Measurements from ENCODE around the gene MEMO1.
"Not testable (repeated sequence)": the region's sequence is repeated elsewhere in the genome, so short reads cannot be mapped to it uniquely, and the experiment has no call there.

Gene MEMO1

DNA sequence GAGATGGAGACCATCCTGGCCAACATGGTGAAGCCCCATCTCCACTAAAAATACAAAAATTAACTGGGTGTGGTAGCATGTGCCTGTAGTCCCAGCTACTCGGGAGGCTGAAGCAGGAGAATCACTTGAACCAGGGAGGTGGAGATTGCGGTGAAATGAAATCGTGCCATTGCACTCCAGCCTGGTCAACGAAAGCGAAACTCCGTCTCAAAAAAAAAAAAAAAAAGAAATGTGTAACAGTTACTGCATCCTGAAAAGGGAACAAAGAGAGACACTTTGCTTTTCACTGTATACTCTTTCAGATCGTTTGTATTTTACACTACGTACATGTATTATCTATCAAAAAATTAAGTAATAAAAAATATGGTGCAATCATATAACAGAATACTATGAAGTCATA lies 53.9 kb downstream of the MEMO1 start:
- DNase-seq: not testable (repeated sequence)

GRCh38 chr2:31956312-31956711 lies 54.5 kb downstream of the MEMO1 start:
- DNase-seq: no peak

DNA sequence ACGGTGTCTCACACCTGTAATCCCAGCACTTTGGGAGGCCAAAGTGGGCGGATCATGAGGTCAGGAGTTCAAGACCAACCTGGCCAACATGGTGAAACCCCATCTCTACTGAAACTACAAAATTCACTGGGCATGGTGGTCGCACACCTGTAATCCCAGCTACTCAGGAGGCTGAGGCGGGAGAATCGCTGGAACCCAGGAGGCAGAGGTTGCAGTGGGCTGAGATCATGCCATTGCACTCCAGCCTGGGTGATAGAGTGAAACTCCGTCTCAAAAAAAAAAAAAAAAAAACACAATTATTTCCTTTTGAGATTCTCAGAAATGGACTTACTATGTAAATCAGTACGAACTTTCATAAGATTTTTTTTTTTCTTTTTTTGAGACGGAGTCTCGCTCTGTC lies 57.7 kb downstream of the MEMO1 start:
- not testable (repeated sequence) for DNase-seq

DNA sequence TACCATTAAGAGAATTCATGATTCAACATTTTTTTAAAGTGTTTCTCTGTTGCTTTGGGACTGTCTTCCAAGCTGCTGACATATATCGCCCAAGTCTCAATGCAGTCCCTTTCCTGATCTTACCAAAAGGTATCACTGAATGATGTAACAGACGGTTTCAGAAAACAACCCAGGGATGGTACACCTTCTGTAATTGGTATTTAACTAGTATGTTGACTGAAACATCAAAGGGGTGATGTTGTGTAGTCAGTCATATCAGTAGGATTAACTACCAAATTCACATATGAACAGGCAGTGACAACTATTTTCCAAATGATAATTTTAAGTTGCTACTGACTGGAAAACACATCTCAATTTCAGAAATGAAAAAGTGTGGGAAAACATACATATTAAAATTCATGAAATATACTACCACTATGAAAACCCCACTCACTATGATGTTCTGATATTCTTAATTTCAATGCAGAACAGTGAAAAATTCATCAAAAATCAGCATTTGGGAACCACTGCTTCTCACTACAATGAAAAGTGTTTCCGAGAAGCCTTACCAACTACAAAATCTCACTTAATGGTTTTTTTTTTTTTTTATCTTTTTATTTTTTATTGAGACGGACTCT lies 59.8 kb downstream of the MEMO1 start:
- DNase-seq: no peak

GRCh38 chr2:31947871-31948270 lies 62.9 kb downstream of the MEMO1 start:
- no peak for DNase-seq

DNA sequence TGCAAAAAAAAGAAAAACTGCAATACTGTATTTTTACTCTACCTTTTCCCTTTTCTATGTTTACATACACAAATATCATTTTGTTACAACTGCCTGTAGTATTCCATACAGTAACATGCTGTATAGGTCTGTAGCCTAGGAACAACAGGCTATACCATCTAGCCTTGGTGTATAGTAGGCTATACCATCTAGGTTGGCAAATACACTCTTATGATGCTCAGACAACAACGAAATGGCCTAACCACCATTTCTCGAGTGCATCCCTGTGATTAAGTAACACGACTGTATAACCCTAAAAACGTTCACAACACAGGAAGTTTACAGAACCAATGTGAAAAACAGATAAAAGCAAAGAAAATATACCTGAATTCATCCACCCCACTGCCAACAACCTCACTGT lies 64.0 kb downstream of the MEMO1 start:
- DNase-seq: no peak

GRCh38 chr2:31945572-31945935 lies 65.3 kb downstream of the MEMO1 start:
- no peak for DNase-seq

DNA sequence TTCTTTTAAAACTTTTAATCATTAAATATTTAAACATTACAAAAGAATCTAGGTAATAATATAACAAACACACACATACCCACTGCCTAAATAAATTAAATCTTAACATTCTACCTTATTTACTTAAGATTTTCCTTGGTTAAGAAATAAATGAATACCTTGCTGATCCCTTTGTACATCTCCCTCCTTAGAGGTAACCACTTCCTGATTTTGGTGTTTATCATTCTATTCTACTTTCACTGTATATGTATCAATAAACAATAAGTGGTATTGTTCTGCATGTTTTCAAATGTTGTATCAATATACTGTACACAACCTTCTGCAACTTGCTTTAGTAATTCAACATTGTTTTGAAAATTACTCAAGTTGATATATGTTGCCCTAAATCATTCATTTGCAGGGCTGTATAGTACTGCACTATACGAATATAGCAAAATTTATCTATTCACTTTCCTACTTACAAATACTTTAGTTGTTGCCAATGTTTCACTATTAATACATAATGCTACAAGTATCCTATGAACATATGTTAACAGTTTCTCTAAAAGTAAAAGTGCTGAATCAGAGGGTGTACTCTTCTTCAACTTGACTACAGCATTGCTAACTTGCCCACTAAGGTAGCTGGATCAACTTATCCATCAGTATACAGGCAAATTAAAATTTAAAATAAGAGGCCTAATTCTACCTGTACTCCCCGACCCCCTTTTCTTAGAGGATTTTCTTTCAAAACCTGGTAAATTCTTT lies 65.8 kb downstream of the MEMO1 start:
- DNase-seq: no peak

DNA sequence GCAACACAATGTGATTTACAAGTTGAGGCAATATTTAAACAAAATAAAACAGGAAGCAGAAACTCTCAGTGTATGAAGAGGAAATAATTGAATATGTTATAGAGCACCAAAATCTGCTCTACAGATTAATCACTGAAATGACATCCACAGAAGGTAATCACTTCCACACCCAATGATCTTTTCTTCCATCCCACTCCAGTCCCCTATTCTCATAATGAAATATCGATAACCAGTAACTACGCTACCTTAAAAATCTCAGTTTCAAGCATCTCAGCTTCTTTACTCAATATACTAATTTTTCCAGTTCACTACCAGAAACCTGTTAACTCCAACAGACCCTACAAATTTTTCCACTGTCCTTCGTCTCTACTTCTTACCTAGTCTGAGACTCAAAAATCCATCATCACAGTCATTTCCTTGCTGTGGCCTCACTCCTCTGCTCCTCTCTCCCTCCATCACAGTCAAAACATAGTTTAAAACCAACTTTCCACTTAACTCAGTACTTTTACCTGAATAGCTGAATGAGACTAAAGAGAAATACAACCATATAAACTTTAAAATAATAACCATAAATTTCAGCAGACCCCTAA lies 67.1 kb downstream of the MEMO1 start:
- no peak for DNase-seq

GRCh38 chr2:31940920-31941319 lies 69.9 kb downstream of the MEMO1 start:
- DNase-seq: no peak

- no peak for DNase-seq
Measured at GRCh38 chr2:31937741-31938140, 73.1 kb downstream of the MEMO1 start.

DNA sequence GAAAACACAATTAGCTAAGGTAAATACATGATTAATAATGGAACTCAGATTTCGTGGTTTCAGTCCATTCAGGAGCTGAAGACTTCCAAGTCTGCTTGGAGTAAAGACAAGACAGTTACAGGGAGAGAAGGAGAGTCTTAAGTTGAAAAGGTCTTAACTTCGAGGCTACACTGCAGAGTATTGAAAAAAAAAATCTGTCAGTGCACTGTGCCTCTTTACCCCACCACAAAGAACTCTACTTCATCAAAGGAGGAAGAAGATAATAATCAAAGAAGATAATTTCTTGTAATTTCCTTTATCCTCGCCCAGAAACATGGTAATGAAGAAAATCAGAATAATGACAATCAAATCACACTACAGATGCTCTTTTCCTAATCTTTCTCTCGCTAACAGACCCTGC lies 75.4 kb downstream of the MEMO1 start:
- no peak for DNase-seq

DNA sequence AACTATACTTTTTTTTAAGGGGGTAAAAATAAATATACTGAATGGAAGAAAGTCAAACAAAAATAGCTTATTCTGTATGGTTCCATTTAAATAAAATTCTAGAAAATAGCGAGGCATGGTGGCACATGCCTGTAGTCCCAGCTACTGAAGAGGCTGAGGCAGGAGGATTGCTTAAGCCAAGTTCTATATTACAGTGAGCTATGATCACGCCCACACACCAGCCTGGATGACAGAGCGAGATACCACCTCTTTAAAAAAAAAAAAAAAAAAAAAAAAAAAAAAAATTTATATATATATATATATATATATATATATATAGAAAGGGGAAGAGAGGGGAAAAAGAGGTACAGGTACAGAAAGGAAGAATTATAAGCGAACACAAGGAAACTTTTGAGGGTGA lies 77.7 kb downstream of the MEMO1 start:
- peak; percentile 4 for DNase-seq

DNA sequence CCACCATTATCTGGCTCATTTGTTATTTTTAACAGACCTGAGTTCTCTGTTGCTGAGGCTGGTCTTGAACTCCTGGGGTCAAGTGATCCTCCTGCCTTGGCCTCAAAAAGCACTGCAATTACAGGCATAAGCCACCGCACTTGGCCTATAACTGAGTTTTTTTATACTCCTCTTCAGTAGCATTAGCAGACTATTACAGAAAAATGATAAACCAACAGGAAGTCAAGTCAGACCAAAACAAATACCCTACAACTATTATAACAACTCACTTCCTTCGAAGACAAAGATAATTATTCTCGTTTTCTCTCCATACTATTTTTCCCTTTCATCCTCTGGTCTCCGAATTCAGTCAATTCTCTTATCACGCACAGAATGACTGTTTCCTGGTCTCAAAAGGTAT lies 78.2 kb downstream of the MEMO1 start:
- DNase-seq: no peak

GRCh38 chr2:31931916-31932315 lies 78.9 kb downstream of the MEMO1 start:
- no peak for DNase-seq

DNA sequence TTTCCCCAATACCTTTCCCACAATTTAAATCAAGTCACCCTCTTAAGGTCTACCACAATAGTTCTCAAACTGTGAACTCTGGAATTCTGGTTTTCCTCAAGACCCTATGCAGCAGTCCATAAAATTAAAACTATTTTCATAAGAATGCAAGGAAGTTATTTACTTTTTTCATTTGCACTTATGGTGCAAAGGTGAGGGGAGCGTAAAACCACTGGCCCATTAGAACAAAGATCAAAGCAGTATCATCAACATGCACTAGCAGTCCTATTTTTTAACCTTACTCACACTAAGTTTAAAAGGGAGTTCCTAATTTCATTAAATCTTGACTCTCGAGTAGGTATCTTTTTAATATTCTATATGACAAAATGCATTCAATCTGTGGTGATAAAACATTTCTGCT lies 85.3 kb downstream of the MEMO1 start:
- no peak for DNase-seq

- no peak for DNase-seq
Measured at GRCh38 chr2:31923662-31924061, 87.1 kb downstream of the MEMO1 start.

- DNase-seq: no peak
Measured at GRCh38 chr2:31922542-31923408, 88.0 kb downstream of the MEMO1 start.

- DNase-seq: no peak
Measured at GRCh38 chr2:31920962-31921361, 89.8 kb downstream of the MEMO1 start.

DNA sequence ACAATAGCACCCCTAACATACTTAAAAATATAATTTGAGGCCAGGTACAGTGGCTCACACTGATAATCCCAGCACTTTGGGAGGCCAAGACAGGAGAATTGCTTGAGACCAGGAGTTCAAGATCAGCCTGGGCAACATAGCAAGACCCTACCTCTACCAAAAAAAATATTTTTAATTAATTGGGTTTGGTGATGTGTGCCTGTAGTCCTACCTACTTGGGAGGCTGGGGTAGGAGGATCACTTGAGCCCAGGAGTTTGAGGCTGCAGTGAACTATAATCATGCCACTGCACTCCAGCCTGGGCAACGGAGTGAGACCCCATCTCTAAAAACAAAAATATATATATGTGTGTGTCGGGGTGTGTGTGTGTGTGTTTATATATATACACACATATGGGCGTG lies 91.3 kb downstream of the MEMO1 start:
- DNase-seq: no peak

DNA sequence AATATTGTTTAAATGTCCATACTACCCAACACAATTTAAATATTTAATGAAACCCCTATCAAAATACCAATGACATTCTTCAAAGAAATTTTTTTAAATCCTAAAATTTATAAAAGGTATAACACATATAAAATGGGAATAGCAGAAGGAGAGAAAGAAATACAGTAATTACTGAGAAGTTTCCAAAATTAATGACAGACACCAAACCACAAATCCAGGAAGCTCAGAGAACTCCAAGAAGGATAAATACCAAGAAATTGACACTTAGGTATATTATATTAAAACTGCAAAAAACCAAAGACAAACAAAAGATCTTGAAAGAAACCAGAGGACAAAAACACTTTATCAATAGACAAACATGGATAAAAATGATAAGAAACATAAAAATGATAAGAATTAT lies 101.1 kb downstream of the MEMO1 start:
- DNase-seq: no peak

- not testable (repeated sequence) for DNase-seq
Measured at GRCh38 chr2:31907491-31907890, 103.3 kb downstream of the MEMO1 start.

DNA sequence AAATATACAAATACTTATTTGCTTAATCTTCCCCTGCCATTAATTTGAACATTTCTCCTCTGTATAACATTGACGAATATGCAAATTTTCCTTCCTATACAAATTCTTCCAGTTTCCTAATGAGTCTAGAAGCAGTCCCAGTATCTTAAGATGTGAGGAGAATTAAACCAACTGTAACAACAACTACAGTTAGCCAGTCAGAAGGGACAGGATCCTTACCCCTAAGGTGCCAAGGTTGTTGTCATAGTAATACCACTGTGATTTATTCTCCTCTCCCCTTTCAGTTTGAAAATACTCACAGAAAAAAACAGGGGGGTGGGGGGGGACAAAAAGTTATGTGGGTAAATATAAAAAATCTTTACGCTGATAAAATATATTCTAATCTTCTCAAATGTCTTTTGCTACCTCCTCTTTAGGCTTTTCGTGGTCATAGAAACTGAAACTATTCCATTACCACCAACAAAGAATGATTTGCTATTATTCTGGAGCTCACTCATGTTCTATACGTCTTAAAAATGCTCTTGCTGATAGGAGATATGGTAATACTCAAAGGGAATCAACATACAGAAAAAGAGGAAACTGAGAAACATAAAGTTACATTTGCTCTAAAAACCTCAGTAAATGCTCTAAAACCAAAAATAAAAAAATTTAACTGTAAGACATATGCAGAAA lies 107.6 kb downstream of the MEMO1 start:
- DNase-seq: no peak

Data from stimulated activated CD4-positive, alpha-beta T cell treated with anti-CD3 and anti-CD28 coated beads, Interleukin-12 subunit alpha, Interleukin-12 subunit beta, amount 100 ng/mL, for 4 hours (primary cell).